Heart left ventricle (tissue), 16 donors: ENCODE measurements around the gene KANSL1. TPM values are rescaled to one million over a fixed set of nuclear protein-coding genes. Genes with fewer than 3 reads are reported as not detected.
A peak's percentile ranks its signal among the peaks of the same experiment; 100 is the strongest.

ENCODE experiments used
- ATAC-seq, 4 donors: fragments of 200-7000 bp; cut with Tn5 transposase; one replicate each; pipeline ENCODE4 v1.9.1; 2020 to 2022; ENCODE audit warnings: moderate library complexity in 4 of 4, mild to moderate bottlenecking in 3 of 4, moderate number of reproducible peaks in 1 of 4
- DNase-seq, 5 donors: peaks; one replicate each; pipeline ENCODE4 v3.0.0-alpha.2; 2020
- H3K27ac ChIP-seq, 12 donors: fragments of 200-600 bp; sonication (generic) in 4 of 12; one replicate each; pipeline versions ENCODE4 v1.5.0 to v1.8.0; 2016 to 2022; ENCODE audit warnings: mild to moderate bottlenecking in 2 of 12
- H3K27me3 ChIP-seq, 9 donors: fragments of 200-600 bp; sonication (generic) in 2 of 9; one replicate each; pipeline versions ENCODE4 v1.5.1 to v1.8.0; 2016 to 2022; ENCODE audit warnings: mild to moderate bottlenecking in 3 of 9
- H3K36me3 ChIP-seq, 9 donors: fragments of 200-600 bp; sonication (generic) in 2 of 9; one replicate each; pipeline versions ENCODE4 v1.5.0 to v1.8.0; 2018 to 2022; ENCODE audit warnings: mild to moderate bottlenecking in 2 of 9
- H3K4me1 ChIP-seq, 12 donors: fragments of 200-600 bp; sonication (generic) in 4 of 12; one replicate each; pipeline versions ENCODE4 v1.5.0 to v1.8.0; 2016 to 2022; ENCODE audit warnings: mild to moderate bottlenecking in 3 of 12
- H3K4me3 ChIP-seq, 12 donors: fragments of 200-600 bp; sonication (generic) in 4 of 12; one replicate each; pipeline versions ENCODE4 v1.5.0 to v1.8.0; 2017 to 2022; ENCODE audit warnings: mild to moderate bottlenecking in 9 of 12, moderate library complexity in 4 of 12
- H3K9me3 ChIP-seq, 12 donors: fragments of 200-600 bp; sonication (generic) in 4 of 12; one replicate each; pipeline versions ENCODE4 v1.5.0 to v1.8.0; 2016 to 2022; ENCODE audit warnings: mild to moderate bottlenecking in 1 of 12
- POLR2A ChIP-seq, 2 donors: fragments of 450-650 bp; IDR thresholded peaks; one replicate each; pipeline ENCODE4 v1.6.1; 2017; ENCODE audit warnings: antibody characterized with exemption in 2 of 2, mild to moderate bottlenecking in 2 of 2, moderate library complexity in 2 of 2
- WGBS, 4 donors: extraction: QIAGEN DNeasy Blood & Tissue Kit in 2 of 4; methylation state at CpG; one replicate each; pipeline versions ENCODE4 v1.1.5 to v1.1.7; 2013 to 2018; 5-methylcytosine and 5-hydroxymethylcytosine counted together
- intact Hi-C, 10 donors: fragments of 100-400 bp; cut with DNase I; formaldehyde crosslinking; loops; one replicate each; pipeline versions ENCODE4 v1.11.1 to v1.14.2; 2022
- polyA plus RNA-seq, 2 donors: library from polyadenylated mRNA; stranded (reverse); fragments of 200-250 nt; gene quantifications; one replicate each; pipeline ENCODE4 v1.2.3, GENCODE V29; 2013
- total RNA-seq, 9 donors: library from RNA; depleted of rRNA in 2 of 9; stranded (reverse); fragments of >200 nt in 2 of 9; fragmentation: NEBNext Ultra II Directional in 3 of 9; extraction: Animal tissue kit (Norgen Biotek cat#: 25700) in 3 of 9; gene quantifications; one replicate each; pipeline versions ENCODE4 v1.1.0 to v1.2.4, GENCODE V29; 2016 to 2023
- TF ChIP-seq, protein P1 (sequence below), 12 donors: fragments of 200-600 bp; sonication (generic) in 4 of 12; IDR thresholded peaks; one replicate each; pipeline versions ENCODE4 v1.5.0 to v1.8.0; 2018 to 2022; ENCODE audit warnings: antibody characterized with exemption in 12 of 12, mild to moderate bottlenecking in 5 of 12
- donor health status: ischemic (EF 13 %, LVEDD 7.1; RV severe dilation, severe dysfunction).
- donor health status: healthy with polysubstance abuse.
- donor health status: DM: no; HTN: yes; CAD: no.
- donor health status: DM: no; HTN: no; CAD: no.
- donor health status: ischemic (EF 25% LVEDD 6.9; RV normal size, moderate dysfunction).
- donor health status: ischemic (EF 25% LVEDD 5.7; RV mildly dilated, moderate dysfunction).
- donor health status: healthy.
- donor health status: DM: yes; HTN: yes; CAD: no.
- donor health status: ischemic (EF 35%, LVEDD 5.7; RV mildly dilated, moderate dysfunction).
- donor health status: nonischemic (EF 11% LVEDD 7.7; RV severe dilation, severe dysfunction).
- donor health status: DM: yes; HTN: yes; CAD: no.
- donor health status: PGD.
- donor health status: ischemic (EF 29% LVEDD 5.4; RV normal size, mild dysfunction).
- donor health status: nonischemic (EF 23%, LVEDD 6.1; RV moderate dilation, normal function).

KANSL1 gene
- total and polyA plus RNA-seq, 11 donors = 13.7 to 57.2 (median 28.9) TPM

DNA sequence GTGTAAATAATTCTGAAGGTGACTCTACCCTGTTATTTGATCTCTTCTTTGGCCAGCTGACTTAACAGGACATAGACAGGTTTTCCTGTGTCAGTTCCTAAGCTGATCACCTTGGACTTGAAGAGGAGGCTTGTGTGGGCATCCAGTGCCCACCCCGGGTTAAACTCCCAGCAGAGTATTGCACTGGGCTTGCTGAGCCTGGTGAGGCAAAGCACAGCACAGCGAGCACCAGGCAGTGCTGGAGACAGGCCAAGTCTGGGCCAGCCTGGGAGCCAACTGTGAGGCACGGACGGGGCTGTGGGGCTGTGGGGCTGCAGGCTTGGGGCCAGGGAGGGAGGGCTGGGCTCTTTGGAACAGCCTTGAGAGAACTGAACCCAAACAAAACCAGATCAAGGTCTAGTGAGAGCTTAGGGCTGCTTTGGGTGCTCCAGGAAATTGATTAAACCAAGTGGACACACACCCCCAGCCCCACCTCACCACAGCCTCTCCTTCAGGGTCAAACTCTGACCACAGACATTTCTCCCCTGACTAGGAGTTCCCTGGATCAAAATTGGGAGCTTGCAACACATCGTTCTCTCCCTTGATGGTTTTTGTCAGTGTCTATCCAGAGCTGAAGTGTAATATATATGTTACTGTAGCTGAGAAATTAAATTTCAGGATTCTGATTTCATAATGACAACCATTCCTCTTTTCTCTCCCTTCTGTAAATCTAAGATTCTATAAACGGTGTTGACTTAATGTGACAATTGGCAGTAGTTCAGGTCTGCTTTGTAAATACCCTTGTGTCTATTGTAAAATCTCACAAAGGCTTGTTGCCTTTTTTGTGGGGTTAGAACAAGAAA is 189.1 kb downstream of the KANSL1 start:
- ATAC-seq (peak; percentile 71 to 80 (median 76)), DNase-seq (peak in 4 of 5 donors; percentile 56 to 74 (median 59))
- WGBS, 4 donors = 39 to 42% (median 40%) methylated on average over 5 to 6 of the region's 6 CpGs
- H3K4me1 ChIP-seq = peaks cover 0 to 17% (median 0%) of the 10 kb centered on the region in 12 donors
- no peak overlapping the region for H3K4me3 ChIP-seq
- H3K9me3 ChIP-seq = no peaks in the 10 kb centered on the region
- H3K27ac ChIP-seq = no peak overlapping the region
- intact Hi-C loops = loop anchor here in 6 of 10 donors (2.0 to 10.0 kb wide), 5 partner anchors 38 to 281 kb away; no protein-coding TSS in a partner anchor
- no peaks in the 10 kb centered on the region for H3K27me3 ChIP-seq
- TF ChIP-seq POLR2A (IDR thresholded peaks at IDR 0.05) = no peak
- TF ChIP-seq, protein P1, sequence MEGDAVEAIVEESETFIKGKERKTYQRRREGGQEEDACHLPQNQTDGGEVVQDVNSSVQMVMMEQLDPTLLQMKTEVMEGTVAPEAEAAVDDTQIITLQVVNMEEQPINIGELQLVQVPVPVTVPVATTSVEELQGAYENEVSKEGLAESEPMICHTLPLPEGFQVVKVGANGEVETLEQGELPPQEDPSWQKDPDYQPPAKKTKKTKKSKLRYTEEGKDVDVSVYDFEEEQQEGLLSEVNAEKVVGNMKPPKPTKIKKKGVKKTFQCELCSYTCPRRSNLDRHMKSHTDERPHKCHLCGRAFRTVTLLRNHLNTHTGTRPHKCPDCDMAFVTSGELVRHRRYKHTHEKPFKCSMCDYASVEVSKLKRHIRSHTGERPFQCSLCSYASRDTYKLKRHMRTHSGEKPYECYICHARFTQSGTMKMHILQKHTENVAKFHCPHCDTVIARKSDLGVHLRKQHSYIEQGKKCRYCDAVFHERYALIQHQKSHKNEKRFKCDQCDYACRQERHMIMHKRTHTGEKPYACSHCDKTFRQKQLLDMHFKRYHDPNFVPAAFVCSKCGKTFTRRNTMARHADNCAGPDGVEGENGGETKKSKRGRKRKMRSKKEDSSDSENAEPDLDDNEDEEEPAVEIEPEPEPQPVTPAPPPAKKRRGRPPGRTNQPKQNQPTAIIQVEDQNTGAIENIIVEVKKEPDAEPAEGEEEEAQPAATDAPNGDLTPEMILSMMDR (IDR thresholded peaks at IDR 0.05) = no peak
- no peaks in the 10 kb centered on the region for H3K36me3 ChIP-seq

DNA sequence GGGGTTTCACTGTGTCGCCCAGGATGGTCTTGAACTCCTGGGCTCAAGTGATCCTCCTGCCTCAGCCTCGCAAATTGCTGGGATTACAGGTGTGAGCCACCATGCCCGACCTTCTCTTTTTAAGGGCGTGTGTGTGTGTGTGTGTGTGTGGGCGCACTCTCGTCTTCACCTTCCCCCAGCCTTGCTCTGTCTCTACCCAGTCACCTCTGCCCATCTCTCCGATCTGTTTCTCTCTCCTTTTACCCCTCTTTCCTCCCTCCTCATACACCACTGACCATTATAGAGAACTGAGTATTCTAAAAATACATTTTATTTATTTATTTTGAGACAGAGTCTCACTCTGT is 190.3 kb downstream of the KANSL1 start:
- DNase-seq = no peak
- Histone ChIP-seq H3K27me3 (no peaks in the 10 kb centered on the region), H3K4me3 (no peak overlapping the region), H3K9me3 (no peaks in the 10 kb centered on the region), H3K27ac (no peak overlapping the region), H3K36me3 (no peaks in the 10 kb centered on the region), H3K4me1 (peaks cover 0 to 17% (median 0%) of the 10 kb centered on the region in 12 donors)
- 65 to 76% (median 71%) methylated on average over 7 of the region's 7 CpGs for WGBS, 4 donors
- TF ChIP-seq, protein P1 (IDR thresholded peaks at IDR 0.05) = no peak
- no peak for TF ChIP-seq POLR2A (IDR thresholded peaks at IDR 0.05)
- peak in 2 of 4 donors; percentile 6 to 8 for ATAC-seq
- intact Hi-C loops = loop anchor here (1.0 to 10.0 kb wide), 6 partner anchors 39 to 282 kb away; no protein-coding TSS in a partner anchor

DNA sequence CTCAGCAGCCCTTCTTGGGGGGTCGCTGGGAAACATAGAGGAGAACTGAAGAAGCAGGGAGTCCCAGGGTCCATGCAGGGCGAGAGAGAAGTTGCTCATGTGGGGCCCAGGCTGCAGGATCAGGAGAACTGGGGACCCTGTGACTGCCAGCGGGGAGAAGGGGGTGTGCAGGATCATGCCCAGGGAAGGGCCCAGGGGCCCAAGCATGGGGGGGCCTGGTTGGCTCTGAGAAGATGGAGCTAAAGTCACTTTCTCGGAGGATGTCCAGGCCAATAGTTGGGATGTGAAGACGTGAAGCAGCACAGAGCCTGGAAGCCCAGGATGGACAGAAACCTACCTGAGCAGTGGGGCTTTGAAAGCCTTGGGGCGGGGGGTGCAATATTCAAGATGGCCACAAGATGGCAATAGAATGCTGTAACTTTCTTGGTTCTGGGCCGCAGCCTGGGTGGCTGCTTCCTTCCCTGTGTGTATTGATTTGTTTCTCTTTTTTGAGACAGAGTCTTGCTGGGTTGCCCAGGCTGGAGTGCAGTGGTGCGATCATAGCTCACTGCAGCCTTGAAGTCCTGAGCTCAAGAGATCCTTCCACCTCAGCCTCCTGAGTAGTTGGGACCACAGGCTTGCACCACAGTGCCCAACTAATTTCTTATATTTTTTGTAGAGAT is 190.8 kb downstream of the KANSL1 start:
- ATAC-seq (peak; percentile 60 to 85 (median 81)), DNase-seq (peak in 4 of 5 donors; percentile 54 to 65 (median 57))
- 23 to 28% (median 25%) methylated on average over 8 of the region's 8 CpGs for WGBS, 4 donors
- no peak overlapping the region for H3K27ac ChIP-seq
- peaks cover 0 to 17% (median 0%) of the 10 kb centered on the region in 12 donors for H3K4me1 ChIP-seq
- intact Hi-C loops = loop anchor here (1.0 to 10.0 kb wide), 6 partner anchors 40 to 282 kb away; no protein-coding TSS in a partner anchor
- H3K27me3 ChIP-seq = no peaks in the 10 kb centered on the region
- no peak overlapping the region for H3K4me3 ChIP-seq
- TF ChIP-seq POLR2A (IDR thresholded peaks at IDR 0.05) = no peak
- TF ChIP-seq, protein P1 (IDR thresholded peaks at IDR 0.05) = peak; percentile 89 to 97 (median 94)
- no peaks in the 10 kb centered on the region for H3K9me3 ChIP-seq
- no peaks in the 10 kb centered on the region for H3K36me3 ChIP-seq
